Prostate gland (tissue), 2 donors: ENCODE measurements around the gene NAA10. TPM values are rescaled to one million over a fixed set of nuclear protein-coding genes. Genes with fewer than 3 reads are reported as not detected.

Experiments
- DNase-seq: peaks from one replicate; pipeline ENCODE4 v3.0.0-alpha.2; 2019; ENCODE audit warnings: low spot score
- H3K27ac ChIP-seq, 2 donors: fragments of 200-600 bp; sonication (generic); 2 replicates each; pipeline ENCODE4 v1.5.1; 2017 to 2019
- H3K27me3 ChIP-seq: fragments of 200-600 bp; sonication (generic); replicated peaks from 2 replicates; pipeline ENCODE4 v1.5.1; 2019; ENCODE audit not compliant: insufficient read depth
- H3K36me3 ChIP-seq, 2 donors: fragments of 200-600 bp; sonication (generic); 1 replicate in 1 of 2; 2 replicates in 1 of 2; pipeline versions ENCODE4 v1.5.1 to v1.8.1; 2017 to 2019
- H3K4me1 ChIP-seq: fragments of 200-600 bp; sonication (generic); replicated peaks from 2 replicates; pipeline ENCODE4 v1.5.1; 2019
- H3K4me3 ChIP-seq, 2 donors: fragments of 200-600 bp; sonication (generic); 2 replicates each; pipeline ENCODE4 v1.5.1; 2017 to 2019
- H3K9me3 ChIP-seq: fragments of 200-600 bp; sonication (generic); 2 replicates; pipeline ENCODE4 v1.5.1; 2017
- POLR2A ChIP-seq: fragments of 450-650 bp; IDR thresholded peaks from one replicate; pipeline ENCODE4 v1.6.1; 2016; ENCODE audit warnings: antibody characterized with exemption, mild to moderate bottlenecking
- POLR2AphosphoS5 ChIP-seq: sonication (generic); formaldehyde crosslinking; IDR thresholded peaks from one replicate; pipeline ENCODE4 v1.6.1; 2017; ENCODE audit warnings: antibody characterized with exemption
- WGBS: methylation state at CpG from one replicate; pipeline ENCODE4 v1.1.5; 2018; 5-methylcytosine and 5-hydroxymethylcytosine counted together
- intact Hi-C: fragments of 100-400 bp; cut with DNase I; formaldehyde crosslinking; loops from one replicate; pipeline ENCODE4 v1.14.2; 2022
- total RNA-seq, 2 donors: library from RNA; depleted of rRNA; stranded (reverse); fragments of >200 nt; gene quantifications; one replicate each; pipeline ENCODE4 v1.1.0, GENCODE V29; 2016
- TF ChIP-seq, protein P1 (sequence below), 4 experiments: fragments of 200-600 bp in 2 of 4; fragments of 450-650 bp in 2 of 4; sonication (generic) in 2 of 4; IDR thresholded peaks; 1 replicate in 3 of 4; 2 replicates in 1 of 4; pipeline ENCODE4 v1.5.1; 2016 to 2019; ENCODE audit warnings: antibody characterized with exemption in 4 of 4, mild to moderate bottlenecking in 2 of 4, moderate library complexity in 2 of 4

Gene NAA10
- total RNA-seq, 2 donors from 2014 or later, result 47.5 to 64.9 TPM

GRCh38 chrX:153944800-153945150 lies 9.9 kb upstream of the NAA10 start:
- Histone ChIP-seq H3K4me1 (no peaks in the 10 kb centered on the region), H3K9me3 (no peaks in the 10 kb centered on the region), H3K36me3 (no peaks in the 10 kb centered on the region), H3K4me3 (no peak overlapping the region), H3K27me3 (no peaks in the 10 kb centered on the region), H3K27ac (no peak overlapping the region)
- DNase-seq, result no peak
- TF ChIP-seq POLR2AphosphoS5 (no peak), POLR2A (no peak)
- TF ChIP-seq, protein P1, sequence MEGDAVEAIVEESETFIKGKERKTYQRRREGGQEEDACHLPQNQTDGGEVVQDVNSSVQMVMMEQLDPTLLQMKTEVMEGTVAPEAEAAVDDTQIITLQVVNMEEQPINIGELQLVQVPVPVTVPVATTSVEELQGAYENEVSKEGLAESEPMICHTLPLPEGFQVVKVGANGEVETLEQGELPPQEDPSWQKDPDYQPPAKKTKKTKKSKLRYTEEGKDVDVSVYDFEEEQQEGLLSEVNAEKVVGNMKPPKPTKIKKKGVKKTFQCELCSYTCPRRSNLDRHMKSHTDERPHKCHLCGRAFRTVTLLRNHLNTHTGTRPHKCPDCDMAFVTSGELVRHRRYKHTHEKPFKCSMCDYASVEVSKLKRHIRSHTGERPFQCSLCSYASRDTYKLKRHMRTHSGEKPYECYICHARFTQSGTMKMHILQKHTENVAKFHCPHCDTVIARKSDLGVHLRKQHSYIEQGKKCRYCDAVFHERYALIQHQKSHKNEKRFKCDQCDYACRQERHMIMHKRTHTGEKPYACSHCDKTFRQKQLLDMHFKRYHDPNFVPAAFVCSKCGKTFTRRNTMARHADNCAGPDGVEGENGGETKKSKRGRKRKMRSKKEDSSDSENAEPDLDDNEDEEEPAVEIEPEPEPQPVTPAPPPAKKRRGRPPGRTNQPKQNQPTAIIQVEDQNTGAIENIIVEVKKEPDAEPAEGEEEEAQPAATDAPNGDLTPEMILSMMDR (IDR thresholded peaks at IDR 0.05), result no peak
- intact Hi-C loops, result loop anchor here (5.0 kb wide), 1 partner anchor 182 kb away; the partner anchor contains the start of gene PLXNB3
- WGBS, result 68% methylated on average over 6 of the region's 6 CpGs

GRCh38 chrX:153944140-153944799 lies 9.4 kb upstream of the NAA10 start, which contains the start of gene RENBP:
Gene RENBP (minus strand): TSS chrX:153944643. CDS start chrX:153944610, 33 bp downstream.
- Histone ChIP-seq H3K4me1 (no peaks in the 10 kb centered on the region), H3K27me3 (no peaks in the 10 kb centered on the region), H3K36me3 (no peaks in the 10 kb centered on the region), H3K27ac (no peak within 1 kb of the TSS), H3K9me3 (no peaks in the 10 kb centered on the region), H3K4me3 (no peak within 1 kb of the TSS)
- TF ChIP-seq POLR2A (no peak), POLR2AphosphoS5 (no peak)
- TF ChIP-seq, protein P1 (IDR thresholded peaks at IDR 0.05), result no peak
- intact Hi-C loops, result no loop called here
- no peak for DNase-seq
- 24% methylated on average over 8 of the region's 31 CpGs for WGBS

GRCh38 chrX:153941336-153942252 lies 6.8 kb upstream of the NAA10 start:
- Histone ChIP-seq H3K36me3 (no peaks in the 10 kb centered on the region), H3K27me3 (no peaks in the 10 kb centered on the region), H3K4me3 (no peak overlapping the region), H3K27ac (no peak overlapping the region), H3K4me1 (no peaks in the 10 kb centered on the region), H3K9me3 (no peaks in the 10 kb centered on the region)
- TF ChIP-seq POLR2AphosphoS5 (no peak), POLR2A (no peak)
- TF ChIP-seq, protein P1 (IDR thresholded peaks at IDR 0.05), result no peak
- no peak for DNase-seq
- intact Hi-C loops, result no loop called here
- WGBS, result 84% methylated on average over 14 of the region's 23 CpGs

- WGBS, result 65% methylated on average over 6 of the region's 7 CpGs
- Histone ChIP-seq H3K4me3 (no peak overlapping the region), H3K27ac (no peak overlapping the region), H3K27me3 (no peaks in the 10 kb centered on the region), H3K9me3 (no peaks in the 10 kb centered on the region), H3K36me3 (no peaks in the 10 kb centered on the region), H3K4me1 (no peaks in the 10 kb centered on the region)
- intact Hi-C loops, result no loop called here
- DNase-seq, result no peak
- TF ChIP-seq POLR2AphosphoS5 (no peak), POLR2A (no peak)
- TF ChIP-seq, protein P1 (IDR thresholded peaks at IDR 0.05), result no peak
Observed at GRCh38 chrX:153939573-153939972, 4.7 kb upstream of the NAA10 start.
